Mesenchymal stem cell (in vitro differentiated cells and primary cell): ENCODE results near the gene MT1F.

Source experiments
- DNase-seq: peaks from one replicate; pipeline ENCODE4 v3.0.0-alpha.2; 2013
- H2AFZ ChIP-seq: one replicate; pipeline ENCODE4 v1.6.1; 2013; ENCODE audit warnings: low read depth, mild to moderate bottlenecking, control low read depth, inconsistent platforms, low read length, moderate library complexity
- H2AK5ac ChIP-seq: 2 replicates; pipeline ENCODE4 v1.6.1; 2013; ENCODE audit warnings: low read length, moderate library complexity, mild to moderate bottlenecking, inconsistent platforms; ENCODE audit not compliant: severe bottlenecking
- H2BK120ac ChIP-seq: one replicate; pipeline ENCODE4 v1.6.1; 2013; ENCODE audit warnings: low read depth, mild to moderate bottlenecking, inconsistent platforms, low read length, moderate library complexity
- H2BK12ac ChIP-seq, 2 experiments: one replicate each; pipeline ENCODE4 v1.6.1; 2013; ENCODE audit warnings: inconsistent platforms in 2 of 2, low read length in 2 of 2, mild to moderate bottlenecking in 2 of 2, moderate library complexity in 2 of 2, control low read depth in 1 of 2
- H2BK15ac ChIP-seq: one replicate; pipeline ENCODE4 v1.6.1; 2013; ENCODE audit warnings: mild to moderate bottlenecking, low read depth, inconsistent platforms; ENCODE audit not compliant: poor library complexity, severe bottlenecking
- H2BK5ac ChIP-seq: 2 replicates; pipeline ENCODE4 v1.6.1; 2013; ENCODE audit warnings: low read depth, mild to moderate bottlenecking, low read length, control low read depth, inconsistent platforms; ENCODE audit not compliant: poor library complexity, severe bottlenecking
- H3K14ac ChIP-seq, 2 experiments: one replicate each; pipeline ENCODE4 v1.6.1; 2013; ENCODE audit warnings: inconsistent platforms in 2 of 2, low read length in 2 of 2, control low read depth in 1 of 2, mild to moderate bottlenecking in 1 of 2, moderate library complexity in 1 of 2
- H3K18ac ChIP-seq, 2 experiments: one replicate each; pipeline ENCODE4 v1.6.1; 2013; ENCODE audit warnings: inconsistent platforms in 2 of 2, low read length in 2 of 2, control low read depth in 1 of 2, low read depth in 1 of 2, mild to moderate bottlenecking in 1 of 2
- H3K23ac ChIP-seq, 2 experiments: one replicate each; pipeline ENCODE4 v1.6.1; 2013; ENCODE audit warnings: inconsistent platforms in 2 of 2, low read length in 2 of 2, mild to moderate bottlenecking in 2 of 2, moderate library complexity in 2 of 2, control low read depth in 1 of 2
- H3K27ac ChIP-seq: 2 replicates; pipeline ENCODE4 v1.5.1; 2013; ENCODE audit warnings: mild to moderate bottlenecking, moderate library complexity, low read length, control low read depth, inconsistent platforms; ENCODE audit not compliant: poor library complexity, severe bottlenecking
- H3K27me3 ChIP-seq, 2 experiments: 2 replicates each; pipeline versions ENCODE4 v1.6.1 to v1.7.0; 2013; ENCODE audit warnings: low read length in 2 of 2, mild to moderate bottlenecking in 2 of 2, moderate library complexity in 2 of 2, control low read depth in 1 of 2, inconsistent platforms in 1 of 2; ENCODE audit not compliant: control insufficient read depth in 1 of 2, insufficient read depth in 1 of 2
- H3K36me3 ChIP-seq, 2 experiments: 2 replicates each; pipeline versions ENCODE4 v1.6.1 to v1.7.0; 2013; ENCODE audit warnings: low read length in 2 of 2, control low read depth in 1 of 2, inconsistent platforms in 1 of 2, low read depth in 1 of 2, mild to moderate bottlenecking in 1 of 2; ENCODE audit not compliant: insufficient read depth in 2 of 2, control insufficient read depth in 1 of 2
- H3K4ac ChIP-seq, 2 experiments: one replicate each; pipeline ENCODE4 v1.6.1; 2013; ENCODE audit warnings: inconsistent platforms in 2 of 2, low read length in 2 of 2, mild to moderate bottlenecking in 2 of 2, moderate library complexity in 2 of 2, control low read depth in 1 of 2, low read depth in 1 of 2
- H3K4me1 ChIP-seq: 2 replicates; pipeline ENCODE4 v1.6.1; 2013; ENCODE audit warnings: low read depth, low read length, control low read depth; ENCODE audit not compliant: control insufficient read depth, insufficient read depth
- H3K4me2 ChIP-seq: 2 replicates; pipeline ENCODE4 v1.6.1; 2013; ENCODE audit warnings: low read length, mild to moderate bottlenecking, inconsistent platforms; ENCODE audit not compliant: poor library complexity, severe bottlenecking
- H3K4me3 ChIP-seq, 2 experiments: 2 replicates each; pipeline versions ENCODE4 v1.5.1 to v1.7.0; 2013; ENCODE audit warnings: low read length in 2 of 2, mild to moderate bottlenecking in 2 of 2, control low read depth in 1 of 2, low read depth in 1 of 2; ENCODE audit not compliant: insufficient read depth in 1 of 2
- H3K79me1 ChIP-seq: replicated peaks from 2 replicates; pipeline ENCODE4 v1.6.1; 2013; ENCODE audit warnings: mild to moderate bottlenecking, control low read depth, low read length, inconsistent platforms; ENCODE audit not compliant: poor library complexity, severe bottlenecking
- H3K9ac ChIP-seq: 2 replicates; pipeline ENCODE4 v1.7.0; 2013; ENCODE audit warnings: mild to moderate bottlenecking, low read length, moderate library complexity
- H3K9me3 ChIP-seq: 2 replicates; pipeline ENCODE4 v1.7.0; 2013; ENCODE audit warnings: mild to moderate bottlenecking, low read length; ENCODE audit not compliant: control insufficient read depth
- H4K8ac ChIP-seq: one replicate; pipeline ENCODE4 v1.6.1; 2013; ENCODE audit warnings: inconsistent platforms, mild to moderate bottlenecking, low read length, moderate library complexity
- H4K91ac ChIP-seq: one replicate; pipeline ENCODE4 v1.6.1; 2013; ENCODE audit warnings: mild to moderate bottlenecking, low read length, inconsistent platforms
- WGBS: methylation state at CpG from one replicate; pipeline ENCODE4 v1.1.7; 2013; ENCODE audit warnings: mixed read lengths; 5-methylcytosine and 5-hydroxymethylcytosine counted together

MT1F gene

GRCh38 chr16:56647641-56648431, 9.9 kb upstream of the MT1F start:
- no peak overlapping the region for H3K4me3 ChIP-seq
- 17% methylated on average over 33 of the region's 33 CpGs for WGBS

GRCh38 chr16:56649271-56649670, 8.5 kb upstream of the MT1F start:
- Histone ChIP-seq H3K9ac (no peak overlapping the region), H2BK12ac (no peak overlapping the region), H3K36me3 (no peaks in the 10 kb centered on the region), H3K23ac (no peak overlapping the region), H3K4ac (no peak overlapping the region), H3K79me1 (no peaks in the 10 kb centered on the region), H3K27me3 (peaks cover 70 to 77% of the 10 kb centered on the region in 2 experiments), H2BK5ac (no peak overlapping the region), H3K18ac (no peak overlapping the region), H2AFZ (no peak overlapping the region), H3K27ac (no peak overlapping the region), H2AK5ac (no peak overlapping the region), H3K4me3 (no peak overlapping the region), H4K91ac (no peak overlapping the region), H3K4me1 (peaks cover 8% of the 10 kb centered on the region), H2BK15ac (no peak overlapping the region), H2BK120ac (no peak overlapping the region), H3K4me2 (no peak overlapping the region), H3K9me3 (no peaks in the 10 kb centered on the region), H3K14ac (no peak overlapping the region), H4K8ac (no peak overlapping the region)
- DNase-seq: no peak
- WGBS: 88% methylated on average over 2 of the region's 2 CpGs

More at GRCh38 chr16:56647641-56648431, 9.9 kb upstream of the MT1F start:
- Histone ChIP-seq H2BK15ac (no peak overlapping the region), H3K9me3 (no peaks in the 10 kb centered on the region), H3K27me3 (peaks cover 75 to 85% of the 10 kb centered on the region in 2 experiments), H2BK120ac (no peak overlapping the region), H3K4me1 (peaks cover 11% of the 10 kb centered on the region), H3K14ac (no peak overlapping the region), H3K27ac (no peak overlapping the region), H2AFZ (no peak overlapping the region), H2BK12ac (no peak overlapping the region), H3K23ac (no peak overlapping the region), H3K4me2 (no peak overlapping the region), H3K9ac (no peak overlapping the region), H3K4ac (no peak overlapping the region), H3K18ac (no peak overlapping the region), H3K36me3 (no peaks in the 10 kb centered on the region), H4K8ac (no peak overlapping the region), H4K91ac (no peak overlapping the region), H3K79me1 (no peaks in the 10 kb centered on the region), H2BK5ac (no peak overlapping the region), H2AK5ac (no peak overlapping the region)
- DNase-seq: no peak

GRCh38 chr16:56649820-56650219, 7.9 kb upstream of the MT1F start:
- no peak overlapping the region for H3K27ac ChIP-seq
- WGBS: 83% methylated on average over 1 of the region's 3 CpGs
- no peak overlapping the region for H3K18ac ChIP-seq
- H3K9me3 ChIP-seq: no peaks in the 10 kb centered on the region
- DNase-seq: no peak
- H4K8ac ChIP-seq: no peak overlapping the region
- H4K91ac ChIP-seq: no peak overlapping the region
- peaks cover 8% of the 10 kb centered on the region for H3K4me1 ChIP-seq
- no peak overlapping the region for H3K23ac ChIP-seq
- no peak overlapping the region for H3K4ac ChIP-seq
- H2AK5ac ChIP-seq: no peak overlapping the region
- no peak overlapping the region for H2AFZ ChIP-seq
- H3K9ac ChIP-seq: no peak overlapping the region
- H2BK5ac ChIP-seq: no peak overlapping the region
- H3K79me1 ChIP-seq: no peaks in the 10 kb centered on the region
- H2BK12ac ChIP-seq: no peak overlapping the region
- H3K4me3 ChIP-seq: no peak overlapping the region
- H3K36me3 ChIP-seq: no peaks in the 10 kb centered on the region
- no peak overlapping the region for H3K4me2 ChIP-seq
- H2BK120ac ChIP-seq: no peak overlapping the region
- H3K14ac ChIP-seq: no peak overlapping the region
- H2BK15ac ChIP-seq: no peak overlapping the region
- H3K27me3 ChIP-seq: peaks cover 65 to 73% of the 10 kb centered on the region in 2 experiments

- 61% methylated on average over 7 of the region's 7 CpGs for WGBS
- Histone ChIP-seq H3K18ac (no peak within 1 kb of the TSS), H3K4me3 (no peak within 1 kb of the TSS), H2BK120ac (no peak within 1 kb of the TSS), H3K4ac (no peak within 1 kb of the TSS), H3K23ac (no peak within 1 kb of the TSS), H3K9me3 (no peaks in the 10 kb centered on the region), H2AFZ (no peak within 1 kb of the TSS), H3K14ac (no peak within 1 kb of the TSS), H4K91ac (no peak within 1 kb of the TSS), H3K4me2 (no peak within 1 kb of the TSS), H3K79me1 (no peaks in the 10 kb centered on the region), H3K27ac (no peak within 1 kb of the TSS), H3K9ac (no peak within 1 kb of the TSS), H2BK12ac (no peak within 1 kb of the TSS), H4K8ac (no peak within 1 kb of the TSS), H2BK15ac (no peak within 1 kb of the TSS), H3K36me3 (no peaks in the 10 kb centered on the region), H3K4me1 (peaks cover 8% of the 10 kb centered on the region), H2AK5ac (no peak within 1 kb of the TSS), H2BK5ac (no peak within 1 kb of the TSS), H3K27me3 (peaks cover 47 to 58% of the 10 kb centered on the region in 2 experiments)
- no peak for DNase-seq
These were observed 6.2 kb upstream of the MT1F start, which contains the start of gene MT1B for GRCh38 chr16:56651586-56651985. Gene MT1B, plus strand, starts transcription at chr16:56651886. Its CDS starts 68 bp downstream, at chr16:56651954.
